GM23338 (cell line): ENCODE measurements around the gene UNC5C. TPM values are rescaled to one million over a fixed set of nuclear protein-coding genes. Genes with fewer than 3 reads are reported as not detected.
"Not testable (repeated sequence)": the region's sequence is repeated elsewhere in the genome, so short reads cannot be mapped to it uniquely, and the experiment has no call there.

Experiments used
- ATAC-seq: fragments of 200-7000 bp; cut with Tn5 transposase; 3 replicates; pipeline ENCODE4 v1.9.1; 2020
- DNase-seq: peaks from one replicate; pipeline ENCODE4 v3.0.0-alpha.2; 2015; ENCODE audit warnings: low spot score
- H2AFZ ChIP-seq: fragments of 200-600 bp; sonication (generic); 2 replicates; pipeline ENCODE4 v1.8.0; 2016; ENCODE audit warnings: antibody characterized with exemption, mild to moderate bottlenecking, moderate library complexity
- H3F3A ChIP-seq: fragments of 200-600 bp; sonication (generic); replicated peaks from 2 replicates; pipeline ENCODE4 v1.8.0; 2017; ENCODE audit warnings: antibody characterized with exemption, mixed run types, low read depth
- H3K27ac ChIP-seq: fragments of 200-600 bp; sonication (generic); 2 replicates; pipeline ENCODE4 v1.6.1; 2016; ENCODE audit warnings: low read depth
- H3K27me3 ChIP-seq: fragments of 200-600 bp; sonication (generic); 2 replicates; pipeline ENCODE4 v1.8.0; 2016; ENCODE audit warnings: mild to moderate bottlenecking, mixed run types, moderate library complexity; ENCODE audit not compliant: insufficient read depth
- H3K36me3 ChIP-seq: fragments of 200-600 bp; sonication (generic); 2 replicates; pipeline ENCODE4 v1.8.0; 2016; ENCODE audit warnings: mild to moderate bottlenecking; ENCODE audit not compliant: insufficient read depth
- H3K4me1 ChIP-seq: fragments of 200-600 bp; sonication (generic); 2 replicates; pipeline ENCODE4 v1.8.0; 2016; ENCODE audit warnings: mild to moderate bottlenecking, moderate library complexity; ENCODE audit not compliant: insufficient read depth
- H3K4me2 ChIP-seq: fragments of 200-600 bp; sonication (generic); 2 replicates; pipeline ENCODE4 v1.7.1; 2017; ENCODE audit warnings: mixed run types
- H3K4me3 ChIP-seq: fragments of 200-600 bp; sonication (generic); 2 replicates; pipeline ENCODE4 v1.6.1; 2016; ENCODE audit warnings: mixed run types
- H3K79me2 ChIP-seq: fragments of 200-600 bp; sonication (generic); replicated peaks from 2 replicates; pipeline ENCODE4 v1.8.0; 2017; ENCODE audit warnings: mild to moderate bottlenecking; ENCODE audit not compliant: insufficient read depth
- H3K9me2 ChIP-seq: fragments of 200-600 bp; sonication (generic); 2 replicates; pipeline ENCODE4 v1.8.0; 2017; ENCODE audit not compliant: insufficient read depth
- H4K20me1 ChIP-seq: fragments of 200-600 bp; sonication (generic); replicated peaks from 2 replicates; pipeline ENCODE4 v1.8.0; 2017; ENCODE audit warnings: mild to moderate bottlenecking; ENCODE audit not compliant: insufficient read depth
- H3K27ac Mint-ChIP-seq: 2 replicates; pipeline ENCODE4 v1.8.0; 2020; ENCODE audit warnings: inconsistent platforms, mild to moderate bottlenecking, moderate library complexity, mixed read lengths
- H3K27me3 Mint-ChIP-seq: 3 replicates; pipeline ENCODE4 v1.8.0; 2022; ENCODE audit warnings: low read depth, mild to moderate bottlenecking, moderate library complexity, mixed read lengths, inconsistent platforms; ENCODE audit not compliant: insufficient read depth, poor library complexity
- H3K36me3 Mint-ChIP-seq: 3 replicates; pipeline ENCODE4 v1.8.0; 2021; ENCODE audit warnings: low read depth, mild to moderate bottlenecking, inconsistent platforms, moderate library complexity, mixed read lengths
- H3K4me1 Mint-ChIP-seq: 3 replicates; pipeline ENCODE4 v1.8.0; 2020; ENCODE audit warnings: mild to moderate bottlenecking, inconsistent platforms, mixed read lengths
- H3K4me3 Mint-ChIP-seq: 3 replicates; pipeline ENCODE4 v1.8.0; 2021; ENCODE audit warnings: moderate library complexity, mild to moderate bottlenecking, inconsistent platforms, mixed read lengths
- H3K9me3 Mint-ChIP-seq: 3 replicates; pipeline ENCODE4 v1.8.0; 2020; ENCODE audit warnings: moderate library complexity, mild to moderate bottlenecking, inconsistent platforms, mixed read lengths
- CREB1 ChIP-seq: fragments of 250-450 bp; sonication (Bioruptor Pico); IDR thresholded peaks from 2 replicates; pipeline ENCODE4 v1.5.0; 2020; ENCODE audit warnings: low read depth, mild to moderate bottlenecking, moderate library complexity
- EZH2 ChIP-seq: fragments of 200-600 bp; sonication (generic); IDR thresholded peaks from one replicate; pipeline ENCODE4 v1.8.0; 2017; ENCODE audit warnings: antibody characterized with exemption, mild to moderate bottlenecking, low read depth; ENCODE audit not compliant: unreplicated experiment
- EZH2phosphoT487 ChIP-seq: fragments of 200-600 bp; sonication (generic); IDR thresholded peaks from one replicate; pipeline ENCODE4 v1.8.1; 2018; ENCODE audit warnings: antibody characterized with exemption; ENCODE audit not compliant: unreplicated experiment
- JUNB ChIP-seq: IDR thresholded peaks from one replicate; pipeline ENCODE4 v1.6.1; 2016; ENCODE audit warnings: antibody characterized with exemption; ENCODE audit not compliant: unreplicated experiment
- NANOG ChIP-seq: IDR thresholded peaks from 2 replicates; pipeline ENCODE4 v1.6.1; 2016; ENCODE audit warnings: antibody characterized with exemption, borderline replicate concordance
- POLR2AphosphoS5 ChIP-seq: IDR thresholded peaks from 2 replicates; pipeline ENCODE4 v1.6.1; 2016; ENCODE audit warnings: antibody characterized with exemption, low read depth
- REST ChIP-seq: IDR thresholded peaks from one replicate; pipeline ENCODE4 v1.6.1; 2018; ENCODE audit warnings: antibody characterized with exemption; ENCODE audit not compliant: unreplicated experiment
- polyA plus RNA-seq: library from polyadenylated mRNA; unstranded; fragments of >200 nt; fragmentation: Nextera tagmentation; extraction: Ambion mirVana; gene quantifications from 2 replicates; pipeline ENCODE4 v1.2.1, GENCODE V29; 2016
- total RNA-seq: library from RNA; depleted of rRNA; stranded (reverse); fragments of >200 nt; shearing (Covaris generic); gene quantifications from 2 replicates; pipeline ENCODE4 v1.2.3, GENCODE V29; 2014
- TF ChIP-seq, protein P1 (sequence below): fragments of 250-450 bp; sonication (Bioruptor Pico); IDR thresholded peaks from 2 replicates; pipeline ENCODE4 v1.5.0; 2020; ENCODE audit warnings: mild to moderate bottlenecking, moderate library complexity

The UNC5C gene
- total and polyA plus RNA-seq, 2 experiments from 2014 or later = 0.08 to 0.21 TPM

- DNase-seq = no peak
- H3K4me1 ChIP-seq = peaks cover 12% of the 10 kb centered on the region
- Mint-ChIP-seq H3K27ac (no peak overlapping the region), H3K9me3 (peaks cover 22% of the 10 kb centered on the region), H3K36me3 (peaks cover 18% of the 10 kb centered on the region), H3K4me3 (no peak overlapping the region), H3K27me3 (peaks cover 10% of the 10 kb centered on the region), H3K4me1 (peaks cover 18% of the 10 kb centered on the region)
- H3K4me2 ChIP-seq = no peak overlapping the region
- no peaks in the 10 kb centered on the region for H3K9me2 ChIP-seq
- H3K27ac ChIP-seq = no peak overlapping the region
- no peaks in the 10 kb centered on the region for H4K20me1 ChIP-seq
- no peaks in the 10 kb centered on the region for H3K36me3 ChIP-seq
- ATAC-seq = no peak
- H2AFZ ChIP-seq = no peak overlapping the region
- TF ChIP-seq JUNB = no peak
- TF ChIP-seq POLR2AphosphoS5 = no peak
- no peaks in the 10 kb centered on the region for H3K27me3 ChIP-seq
- no peak overlapping the region for H3K4me3 ChIP-seq
- no peaks in the 10 kb centered on the region for H3F3A ChIP-seq
- no peaks in the 10 kb centered on the region for H3K79me2 ChIP-seq
Measured at GRCh38 chr4:95178938-95179337, 369.8 kb downstream of the UNC5C start.

DNA sequence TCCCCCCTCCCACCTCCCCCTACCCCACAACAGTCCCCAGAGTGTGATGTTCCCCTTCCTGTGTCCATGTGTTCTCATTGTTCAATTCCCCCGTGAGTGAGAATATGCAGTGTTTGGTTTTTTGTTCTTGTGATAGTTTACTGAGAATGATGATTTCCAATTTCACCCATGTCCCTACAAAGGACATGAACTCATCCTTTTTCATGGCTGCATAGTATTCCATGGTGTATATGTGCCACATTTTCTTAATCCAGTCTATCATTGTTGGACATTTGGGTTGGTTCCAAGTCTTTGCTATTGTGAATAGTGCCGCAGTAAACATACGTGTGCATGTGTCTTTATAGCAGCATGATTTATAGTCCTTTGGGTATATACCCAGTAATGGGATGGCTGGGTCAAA lies 377.4 kb downstream of the UNC5C start:
- DNase-seq, H3K4me2 ChIP-seq, H3K9me3 Mint-ChIP-seq, H3K27ac Mint-ChIP-seq, H3K4me1 Mint-ChIP-seq, H3K27me3 Mint-ChIP-seq, H4K20me1 ChIP-seq, H2AFZ ChIP-seq, H3K36me3 ChIP-seq, H3K4me3 Mint-ChIP-seq, H3K27me3 ChIP-seq, H3K79me2 ChIP-seq, H3F3A ChIP-seq, ATAC-seq, H3K9me2 ChIP-seq, H3K27ac ChIP-seq, H3K4me3 ChIP-seq, H3K4me1 ChIP-seq, H3K36me3 Mint-ChIP-seq: not testable (repeated sequence)

GRCh38 chr4:95170176-95170575 lies 378.6 kb downstream of the UNC5C start:
- Histone ChIP-seq H3K4me2 (no peak overlapping the region), H3K79me2 (no peaks in the 10 kb centered on the region), H4K20me1 (no peaks in the 10 kb centered on the region), H2AFZ (no peak overlapping the region), H3K4me1 (no peaks in the 10 kb centered on the region), H3K36me3 (no peaks in the 10 kb centered on the region), H3K4me3 (no peak overlapping the region), H3K9me2 (no peaks in the 10 kb centered on the region), H3K27me3 (no peaks in the 10 kb centered on the region), H3K27ac (no peak overlapping the region), H3F3A (no peaks in the 10 kb centered on the region)
- Mint-ChIP-seq H3K4me1 (no peaks in the 10 kb centered on the region), H3K27ac (no peak overlapping the region), H3K27me3 (no peaks in the 10 kb centered on the region), H3K9me3 (peaks cover 5% of the 10 kb centered on the region; the same call in 1 of the 3 replicates), H3K4me3 (no peak overlapping the region), H3K36me3 (no peaks in the 10 kb centered on the region; the same call in 2 of the 3 replicates)
- ATAC-seq = no peak
- no peak for DNase-seq
- TF ChIP-seq, protein P1, sequence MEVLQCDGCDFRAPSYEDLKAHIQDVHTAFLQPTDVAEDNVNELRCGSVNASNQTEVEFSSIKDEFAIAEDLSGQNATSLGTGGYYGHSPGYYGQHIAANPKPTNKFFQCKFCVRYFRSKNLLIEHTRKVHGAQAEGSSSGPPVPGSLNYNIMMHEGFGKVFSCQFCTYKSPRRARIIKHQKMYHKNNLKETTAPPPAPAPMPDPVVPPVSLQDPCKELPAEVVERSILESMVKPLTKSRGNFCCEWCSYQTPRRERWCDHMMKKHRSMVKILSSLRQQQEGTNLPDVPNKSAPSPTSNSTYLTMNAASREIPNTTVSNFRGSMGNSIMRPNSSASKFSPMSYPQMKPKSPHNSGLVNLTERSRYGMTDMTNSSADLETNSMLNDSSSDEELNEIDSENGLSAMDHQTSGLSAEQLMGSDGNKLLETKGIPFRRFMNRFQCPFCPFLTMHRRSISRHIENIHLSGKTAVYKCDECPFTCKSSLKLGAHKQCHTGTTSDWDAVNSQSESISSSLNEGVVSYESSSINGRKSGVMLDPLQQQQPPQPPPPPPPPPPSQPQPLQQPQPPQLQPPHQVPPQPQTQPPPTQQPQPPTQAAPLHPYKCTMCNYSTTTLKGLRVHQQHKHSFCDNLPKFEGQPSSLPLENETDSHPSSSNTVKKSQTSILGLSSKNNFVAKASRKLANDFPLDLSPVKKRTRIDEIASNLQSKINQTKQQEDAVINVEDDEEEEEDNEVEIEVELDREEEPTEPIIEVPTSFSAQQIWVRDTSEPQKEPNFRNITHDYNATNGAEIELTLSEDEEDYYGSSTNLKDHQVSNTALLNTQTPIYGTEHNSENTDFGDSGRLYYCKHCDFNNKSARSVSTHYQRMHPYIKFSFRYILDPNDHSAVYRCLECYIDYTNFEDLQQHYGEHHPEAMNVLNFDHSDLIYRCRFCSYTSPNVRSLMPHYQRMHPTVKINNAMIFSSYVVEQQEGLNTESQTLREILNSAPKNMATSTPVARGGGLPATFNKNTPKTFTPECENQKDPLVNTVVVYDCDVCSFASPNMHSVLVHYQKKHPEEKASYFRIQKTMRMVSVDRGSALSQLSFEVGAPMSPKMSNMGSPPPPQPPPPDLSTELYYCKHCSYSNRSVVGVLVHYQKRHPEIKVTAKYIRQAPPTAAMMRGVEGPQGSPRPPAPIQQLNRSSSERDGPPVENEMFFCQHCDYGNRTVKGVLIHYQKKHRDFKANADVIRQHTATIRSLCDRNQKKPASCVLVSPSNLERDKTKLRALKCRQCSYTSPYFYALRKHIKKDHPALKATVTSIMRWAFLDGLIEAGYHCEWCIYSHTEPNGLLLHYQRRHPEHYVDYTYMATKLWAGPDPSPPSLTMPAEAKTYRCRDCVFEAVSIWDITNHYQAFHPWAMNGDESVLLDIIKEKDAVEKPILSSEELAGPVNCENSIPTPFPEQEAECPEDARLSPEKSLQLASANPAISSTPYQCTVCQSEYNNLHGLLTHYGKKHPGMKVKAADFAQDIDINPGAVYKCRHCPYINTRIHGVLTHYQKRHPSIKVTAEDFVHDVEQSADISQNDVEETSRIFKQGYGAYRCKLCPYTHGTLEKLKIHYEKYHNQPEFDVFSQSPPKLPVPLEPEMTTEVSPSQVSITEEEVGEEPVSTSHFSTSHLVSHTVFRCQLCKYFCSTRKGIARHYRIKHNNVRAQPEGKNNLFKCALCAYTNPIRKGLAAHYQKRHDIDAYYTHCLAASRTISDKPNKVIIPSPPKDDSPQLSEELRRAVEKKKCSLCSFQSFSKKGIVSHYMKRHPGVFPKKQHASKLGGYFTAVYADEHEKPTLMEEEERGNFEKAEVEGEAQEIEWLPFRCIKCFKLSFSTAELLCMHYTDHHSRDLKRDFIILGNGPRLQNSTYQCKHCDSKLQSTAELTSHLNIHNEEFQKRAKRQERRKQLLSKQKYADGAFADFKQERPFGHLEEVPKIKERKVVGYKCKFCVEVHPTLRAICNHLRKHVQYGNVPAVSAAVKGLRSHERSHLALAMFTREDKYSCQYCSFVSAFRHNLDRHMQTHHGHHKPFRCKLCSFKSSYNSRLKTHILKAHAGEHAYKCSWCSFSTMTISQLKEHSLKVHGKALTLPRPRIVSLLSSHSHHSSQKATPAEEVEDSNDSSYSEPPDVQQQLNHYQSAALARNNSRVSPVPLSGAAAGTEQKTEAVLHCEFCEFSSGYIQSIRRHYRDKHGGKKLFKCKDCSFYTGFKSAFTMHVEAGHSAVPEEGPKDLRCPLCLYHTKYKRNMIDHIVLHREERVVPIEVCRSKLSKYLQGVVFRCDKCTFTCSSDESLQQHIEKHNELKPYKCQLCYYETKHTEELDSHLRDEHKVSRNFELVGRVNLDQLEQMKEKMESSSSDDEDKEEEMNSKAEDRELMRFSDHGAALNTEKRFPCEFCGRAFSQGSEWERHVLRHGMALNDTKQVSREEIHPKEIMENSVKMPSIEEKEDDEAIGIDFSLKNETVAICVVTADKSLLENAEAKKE = no peak
- TF ChIP-seq EZH2phosphoT487 (no peak), JUNB (no peak), REST (no peak), POLR2AphosphoS5 (no peak), CREB1 (CRISPR knock-in tag) (no peak), NANOG (no peak), EZH2 (no peak)
